Activated effector memory CD4-positive, alpha-beta T cell treated with anti-CD3 and anti-CD28 coated beads, Interleukin-2, amount 50 U/mL, for 16 hours (primary cell): ENCODE measurements around the gene CRB2.

Experiments used
- DNase-seq: peaks from one replicate; pipeline ENCODE4 v3.0.0-alpha.2; 2020

CRB2 gene

GRCh38 chr9:123355761-123356431 is at the start of gene CRB2:
CRB2 (plus strand) TSS chr9:123356197; CDS start chr9:123356261, 64 bp downstream.
- DNase-seq = no peak

- DNase-seq = no peak
Measured at GRCh38 chr9:123309611-123310010, 46.4 kb upstream of the CRB2 start.

GRCh38 chr9:123310551-123311249 is 45.3 kb upstream of the CRB2 start:
- peak; percentile 4 for DNase-seq

GRCh38 chr9:123311250-123311752 is 44.7 kb upstream of the CRB2 start:
- DNase-seq = peak; percentile 4

GRCh38 chr9:123312306-123312877 is 43.6 kb upstream of the CRB2 start:
- peak; percentile 58 for DNase-seq

GRCh38 chr9:123314617-123315016 is 41.4 kb upstream of the CRB2 start:
- no peak for DNase-seq

- no peak for DNase-seq
Measured at GRCh38 chr9:123315635-123316034, 40.4 kb upstream of the CRB2 start.

- DNase-seq = no peak
Measured at GRCh38 chr9:123316053-123316718, 39.8 kb upstream of the CRB2 start.

GRCh38 chr9:123318202-123318601 is 37.8 kb upstream of the CRB2 start:
- no peak for DNase-seq

- DNase-seq = no peak
Measured at GRCh38 chr9:123318961-123319421, 37.0 kb upstream of the CRB2 start.

- DNase-seq = no peak
Measured at GRCh38 chr9:123319541-123320339, 36.3 kb upstream of the CRB2 start.

- DNase-seq = no peak
Measured at GRCh38 chr9:123320814-123321213, 35.2 kb upstream of the CRB2 start.

- DNase-seq = no peak
Measured at GRCh38 chr9:123321616-123322272, 34.3 kb upstream of the CRB2 start.

- peak; percentile 80 for DNase-seq
Measured at GRCh38 chr9:123322273-123323195, 33.5 kb upstream of the CRB2 start.

- no peak for DNase-seq
Measured at GRCh38 chr9:123323196-123324013, 32.6 kb upstream of the CRB2 start.

GRCh38 chr9:123324767-123325183 is 31.2 kb upstream of the CRB2 start:
- no peak for DNase-seq

- DNase-seq = no peak
Measured at GRCh38 chr9:123326187-123326586, 29.8 kb upstream of the CRB2 start.

GRCh38 chr9:123326662-123327093 is 29.3 kb upstream of the CRB2 start:
- DNase-seq = no peak

- no peak for DNase-seq
Measured at GRCh38 chr9:123327697-123328100, 28.3 kb upstream of the CRB2 start.
